MG63 (cell line): ENCODE results near the gene MACROD2. TPM values are rescaled to one million over a fixed set of nuclear protein-coding genes. Genes with fewer than 3 reads are reported as not detected.

Experiments used
- DNase-seq: peaks from one replicate; pipeline ENCODE4 v3.0.0-alpha.2; 2020
- H3K27me3 ChIP-seq: fragments of 250-450 bp; sonication (Bioruptor Pico); 2 replicates; pipeline ENCODE4 v1.5.1; 2020; ENCODE audit warnings: mild to moderate bottlenecking, moderate library complexity
- H3K36me3 ChIP-seq: fragments of 250-450 bp; sonication (Bioruptor Pico); 2 replicates; pipeline ENCODE4 v1.5.1; 2020; ENCODE audit warnings: mild to moderate bottlenecking, moderate library complexity
- H3K4me3 ChIP-seq: fragments of 250-450 bp; sonication (Bioruptor Pico); 2 replicates; pipeline ENCODE4 v1.5.1; 2020; ENCODE audit warnings: mild to moderate bottlenecking, moderate library complexity
- H3K9me3 ChIP-seq: fragments of 250-450 bp; sonication (Bioruptor Pico); 2 replicates; pipeline ENCODE4 v1.5.1; 2020; ENCODE audit warnings: mild to moderate bottlenecking, moderate library complexity
- total RNA-seq: library from RNA; depleted of rRNA; stranded (reverse); fragments of >200 nt; shearing (Covaris generic); gene quantifications from 2 replicates; pipeline ENCODE4 v1.2.3, GENCODE V29; 2014; ENCODE audit warnings: low replicate concordance

MACROD2 gene
- total RNA-seq, 1 experiment from 2014 or later = 0.66 TPM

GRCh38 chr20:15059438-15059837 lies 1064.1 kb downstream of the MACROD2 start:
- no peaks in the 10 kb centered on the region for H3K36me3 ChIP-seq
- H3K9me3 ChIP-seq = no peaks in the 10 kb centered on the region
- no peaks in the 10 kb centered on the region for H3K27me3 ChIP-seq
- H3K4me3 ChIP-seq = no peak overlapping the region
- DNase-seq = no peak

DNA sequence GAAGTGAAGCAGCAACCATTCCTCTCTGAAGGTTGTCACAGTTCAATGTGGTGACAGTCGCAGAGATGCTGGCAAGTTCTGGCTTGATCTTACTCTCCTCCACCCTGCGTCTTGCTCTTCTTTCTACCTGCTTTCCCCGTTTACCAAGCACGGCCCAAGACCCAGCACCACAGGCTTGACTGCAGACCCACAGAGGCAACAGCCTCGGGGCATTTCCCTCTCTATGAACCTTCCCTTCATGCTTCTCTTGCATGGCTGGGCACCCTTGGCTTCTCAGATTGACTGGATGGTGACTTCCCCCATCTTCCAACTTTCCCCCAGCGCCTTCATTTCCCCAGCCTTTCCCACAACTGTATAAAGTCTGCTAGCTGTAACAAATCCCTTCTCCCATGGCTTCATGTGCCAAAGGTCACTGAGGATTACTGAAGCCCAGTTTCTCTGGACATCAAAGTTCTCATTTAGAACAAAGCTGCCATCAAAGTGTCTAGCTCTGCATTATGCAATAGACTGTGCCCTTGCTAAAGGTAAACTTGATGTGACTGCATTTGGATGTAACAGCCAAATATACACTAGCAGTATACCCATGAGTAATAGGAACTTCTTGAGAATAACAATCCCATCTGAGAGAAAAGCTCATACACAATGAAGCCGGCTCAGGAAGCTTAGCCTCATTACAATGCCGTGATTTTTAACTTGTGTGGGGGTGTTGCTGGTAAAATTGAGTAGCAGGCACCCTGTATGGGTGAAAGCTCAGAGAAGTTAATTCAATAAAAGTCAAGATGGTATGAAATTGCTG lies 1065.1 kb downstream of the MACROD2 start:
- no peak for DNase-seq
- Histone ChIP-seq H3K36me3 (no peaks in the 10 kb centered on the region), H3K27me3 (no peaks in the 10 kb centered on the region), H3K9me3 (no peaks in the 10 kb centered on the region), H3K4me3 (no peak overlapping the region)

- no peak overlapping the region for H3K4me3 ChIP-seq
- H3K27me3 ChIP-seq = no peaks in the 10 kb centered on the region
- H3K36me3 ChIP-seq = no peaks in the 10 kb centered on the region
- no peak for DNase-seq
- H3K9me3 ChIP-seq = no peaks in the 10 kb centered on the region
Measured at GRCh38 chr20:15061061-15061430, 1065.7 kb downstream of the MACROD2 start.

GRCh38 chr20:15061955-15062354 lies 1066.6 kb downstream of the MACROD2 start:
- H3K27me3 ChIP-seq = no peaks in the 10 kb centered on the region
- H3K36me3 ChIP-seq = no peaks in the 10 kb centered on the region
- no peak for DNase-seq
- H3K4me3 ChIP-seq = no peak overlapping the region
- H3K9me3 ChIP-seq = no peaks in the 10 kb centered on the region

- Histone ChIP-seq H3K36me3 (no peaks in the 10 kb centered on the region), H3K27me3 (no peaks in the 10 kb centered on the region), H3K4me3 (no peak overlapping the region), H3K9me3 (no peaks in the 10 kb centered on the region)
- no peak for DNase-seq
Measured at GRCh38 chr20:15063081-15063480, 1067.8 kb downstream of the MACROD2 start.

DNA sequence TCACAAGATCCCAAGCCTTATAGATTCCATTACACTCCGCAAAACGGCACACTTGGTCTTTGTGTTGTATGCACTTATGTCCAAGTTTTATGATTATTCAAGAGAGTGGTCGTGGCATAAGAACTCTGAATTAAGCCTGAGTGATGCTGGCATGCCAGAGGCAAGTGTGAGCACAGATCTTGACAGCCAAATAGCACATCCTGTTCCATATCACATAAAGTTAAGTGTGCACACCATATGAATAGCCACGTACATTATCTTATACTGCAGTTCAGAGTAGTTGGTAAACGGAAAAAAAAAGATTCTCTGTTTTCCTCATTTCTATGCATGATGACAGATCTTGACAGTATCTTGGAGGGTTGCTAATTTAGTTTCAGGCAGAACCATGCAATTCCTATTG lies 1069.4 kb downstream of the MACROD2 start:
- no peaks in the 10 kb centered on the region for H3K27me3 ChIP-seq
- DNase-seq = no peak
- no peak overlapping the region for H3K4me3 ChIP-seq
- no peaks in the 10 kb centered on the region for H3K9me3 ChIP-seq
- H3K36me3 ChIP-seq = no peaks in the 10 kb centered on the region

GRCh38 chr20:15065794-15066193 lies 1070.5 kb downstream of the MACROD2 start:
- H3K4me3 ChIP-seq = no peak overlapping the region
- H3K27me3 ChIP-seq = no peaks in the 10 kb centered on the region
- DNase-seq = no peak
- H3K36me3 ChIP-seq = no peaks in the 10 kb centered on the region
- no peaks in the 10 kb centered on the region for H3K9me3 ChIP-seq

- no peaks in the 10 kb centered on the region for H3K27me3 ChIP-seq
- H3K9me3 ChIP-seq = no peaks in the 10 kb centered on the region
- H3K4me3 ChIP-seq = no peak overlapping the region
- H3K36me3 ChIP-seq = no peaks in the 10 kb centered on the region
- no peak for DNase-seq
Measured at GRCh38 chr20:15068486-15068885, 1073.2 kb downstream of the MACROD2 start.

GRCh38 chr20:15069355-15069754 lies 1074.0 kb downstream of the MACROD2 start:
- no peaks in the 10 kb centered on the region for H3K36me3 ChIP-seq
- no peak overlapping the region for H3K4me3 ChIP-seq

GRCh38 chr20:15071085-15071808 lies 1075.9 kb downstream of the MACROD2 start:
- DNase-seq = no peak
- Histone ChIP-seq H3K4me3 (no peak overlapping the region), H3K27me3 (no peaks in the 10 kb centered on the region), H3K9me3 (no peaks in the 10 kb centered on the region), H3K36me3 (no peaks in the 10 kb centered on the region)

More at GRCh38 chr20:15069355-15069754, 1074.0 kb downstream of the MACROD2 start:
- DNase-seq = no peak
- H3K27me3 ChIP-seq = no peaks in the 10 kb centered on the region
- H3K9me3 ChIP-seq = no peaks in the 10 kb centered on the region

DNA sequence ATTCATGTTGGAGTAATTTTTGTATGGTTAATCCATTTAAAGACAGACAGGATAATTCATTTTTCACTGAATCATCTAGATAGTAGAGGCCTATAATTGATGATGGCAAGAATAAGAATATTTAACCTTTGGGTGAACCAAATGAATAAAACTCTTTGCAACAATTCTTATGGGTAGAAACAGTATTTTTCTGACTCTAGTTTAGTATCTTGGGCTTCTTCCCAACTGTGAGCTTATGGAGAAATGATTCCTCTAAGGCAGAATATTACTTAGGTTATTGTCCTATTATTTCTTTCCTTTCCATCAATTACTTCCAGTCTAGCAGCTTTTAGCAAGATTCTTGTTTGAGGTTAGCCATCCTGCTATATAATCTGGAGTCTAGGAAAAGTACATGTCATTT lies 1077.0 kb downstream of the MACROD2 start:
- Histone ChIP-seq H3K27me3 (no peaks in the 10 kb centered on the region), H3K36me3 (no peaks in the 10 kb centered on the region), H3K4me3 (no peak overlapping the region), H3K9me3 (no peaks in the 10 kb centered on the region)
- no peak for DNase-seq

DNA sequence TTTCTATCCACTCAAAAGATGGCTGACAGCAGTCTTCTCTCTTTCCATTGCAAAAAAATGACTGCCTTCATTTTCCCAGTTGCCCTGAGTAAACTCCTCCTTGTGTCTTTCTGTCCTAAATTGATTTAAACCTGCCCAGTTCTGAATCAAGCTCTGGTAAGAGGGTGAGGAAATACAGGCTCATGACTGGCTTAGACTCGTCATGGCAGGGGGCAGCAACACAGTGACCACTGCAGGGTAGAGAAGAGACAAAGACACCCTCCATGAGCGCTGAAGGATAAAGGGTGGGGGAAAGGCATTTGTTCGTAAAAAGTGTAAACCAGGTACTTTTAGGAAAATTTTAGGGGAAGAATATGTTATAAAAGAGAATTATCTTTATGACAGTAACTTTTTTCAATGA lies 1080.3 kb downstream of the MACROD2 start:
- no peaks in the 10 kb centered on the region for H3K27me3 ChIP-seq
- H3K4me3 ChIP-seq = no peak overlapping the region
- no peaks in the 10 kb centered on the region for H3K36me3 ChIP-seq
- DNase-seq = no peak
- no peaks in the 10 kb centered on the region for H3K9me3 ChIP-seq

DNA sequence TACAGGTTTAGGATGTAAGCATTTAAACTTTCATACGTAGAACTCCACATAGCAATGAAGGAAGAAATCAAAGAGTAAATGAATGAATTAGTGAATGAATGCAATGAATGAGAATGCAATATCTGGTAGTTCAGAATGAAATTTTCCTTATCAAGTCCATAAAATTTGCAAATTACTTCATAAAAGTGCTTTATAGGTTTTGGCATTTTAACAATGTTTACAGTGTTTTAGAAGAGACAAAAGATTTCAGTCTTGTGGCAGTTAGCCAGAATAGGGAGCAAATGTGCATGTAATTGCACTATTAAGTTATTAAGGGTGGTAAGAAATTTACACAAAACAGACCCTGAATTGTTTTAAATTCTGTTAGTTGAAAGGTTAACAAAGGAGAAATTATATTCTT lies 1081.5 kb downstream of the MACROD2 start:
- Histone ChIP-seq H3K36me3 (no peaks in the 10 kb centered on the region), H3K27me3 (no peaks in the 10 kb centered on the region), H3K9me3 (no peaks in the 10 kb centered on the region), H3K4me3 (no peak overlapping the region)
- no peak for DNase-seq

- no peak overlapping the region for H3K4me3 ChIP-seq
- no peaks in the 10 kb centered on the region for H3K36me3 ChIP-seq
- no peaks in the 10 kb centered on the region for H3K9me3 ChIP-seq
- DNase-seq = no peak
- no peaks in the 10 kb centered on the region for H3K27me3 ChIP-seq
Measured at GRCh38 chr20:15077733-15078250, 1082.5 kb downstream of the MACROD2 start.

DNA sequence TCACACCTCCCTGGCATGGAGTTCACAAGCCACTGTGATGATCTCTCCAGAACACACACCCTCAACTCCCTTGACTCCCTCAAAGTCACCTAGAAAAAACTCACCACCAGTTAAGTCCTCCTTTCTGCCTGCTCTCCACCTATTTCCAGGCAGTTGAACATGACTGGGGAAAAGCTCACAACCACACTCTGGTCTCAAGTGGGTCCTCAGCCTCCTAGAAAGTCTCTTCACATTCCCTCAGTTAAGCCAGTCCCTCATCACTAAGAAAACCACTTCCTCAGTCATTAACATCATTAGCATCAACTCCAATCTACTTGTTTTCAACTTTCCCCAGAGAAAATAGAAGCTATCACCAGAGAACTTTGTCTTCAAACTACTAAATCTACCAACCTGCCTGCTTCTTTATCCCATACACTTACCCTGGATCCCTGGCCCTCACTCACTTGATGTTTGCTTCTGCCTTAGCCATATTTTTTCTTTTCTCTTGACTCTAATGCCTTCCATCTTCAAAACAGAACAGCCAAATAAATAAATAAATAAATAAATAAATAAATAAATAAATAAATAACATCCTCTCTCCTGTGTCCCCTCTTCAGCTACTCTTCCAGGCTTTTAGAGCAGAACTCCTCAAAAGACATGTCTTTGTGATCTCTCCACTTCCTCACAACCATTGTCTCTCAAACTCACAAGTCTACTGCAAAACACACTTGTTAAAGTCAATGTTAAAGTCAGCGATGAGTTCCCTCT lies 1084.5 kb downstream of the MACROD2 start:
- DNase-seq = no peak
- Histone ChIP-seq H3K36me3 (no peaks in the 10 kb centered on the region), H3K27me3 (no peaks in the 10 kb centered on the region), H3K4me3 (no peak overlapping the region), H3K9me3 (no peaks in the 10 kb centered on the region)

- no peak overlapping the region for H3K4me3 ChIP-seq
- no peaks in the 10 kb centered on the region for H3K36me3 ChIP-seq
- no peaks in the 10 kb centered on the region for H3K27me3 ChIP-seq
- no peaks in the 10 kb centered on the region for H3K9me3 ChIP-seq
- no peak for DNase-seq
Measured at GRCh38 chr20:15081261-15081660, 1085.9 kb downstream of the MACROD2 start.

- Histone ChIP-seq H3K27me3 (no peaks in the 10 kb centered on the region), H3K36me3 (no peaks in the 10 kb centered on the region), H3K4me3 (no peak overlapping the region), H3K9me3 (no peaks in the 10 kb centered on the region)
- no peak for DNase-seq
Measured at GRCh38 chr20:15091421-15092037, 1096.2 kb downstream of the MACROD2 start.
